Stimulated activated CD4-positive, alpha-beta T cell treated with anti-CD3 and anti-CD28 coated beads, Interleukin-15, amount 100 ng/mL, for 48 hours (primary cell): ENCODE results near the gene CFAP74.

Experiments used
- DNase-seq, 2 donors: peaks; one replicate each; pipeline ENCODE4 v3.0.0-alpha.2; 2020; ENCODE audit warnings: low read depth in 2 of 2

Gene CFAP74, protein sequence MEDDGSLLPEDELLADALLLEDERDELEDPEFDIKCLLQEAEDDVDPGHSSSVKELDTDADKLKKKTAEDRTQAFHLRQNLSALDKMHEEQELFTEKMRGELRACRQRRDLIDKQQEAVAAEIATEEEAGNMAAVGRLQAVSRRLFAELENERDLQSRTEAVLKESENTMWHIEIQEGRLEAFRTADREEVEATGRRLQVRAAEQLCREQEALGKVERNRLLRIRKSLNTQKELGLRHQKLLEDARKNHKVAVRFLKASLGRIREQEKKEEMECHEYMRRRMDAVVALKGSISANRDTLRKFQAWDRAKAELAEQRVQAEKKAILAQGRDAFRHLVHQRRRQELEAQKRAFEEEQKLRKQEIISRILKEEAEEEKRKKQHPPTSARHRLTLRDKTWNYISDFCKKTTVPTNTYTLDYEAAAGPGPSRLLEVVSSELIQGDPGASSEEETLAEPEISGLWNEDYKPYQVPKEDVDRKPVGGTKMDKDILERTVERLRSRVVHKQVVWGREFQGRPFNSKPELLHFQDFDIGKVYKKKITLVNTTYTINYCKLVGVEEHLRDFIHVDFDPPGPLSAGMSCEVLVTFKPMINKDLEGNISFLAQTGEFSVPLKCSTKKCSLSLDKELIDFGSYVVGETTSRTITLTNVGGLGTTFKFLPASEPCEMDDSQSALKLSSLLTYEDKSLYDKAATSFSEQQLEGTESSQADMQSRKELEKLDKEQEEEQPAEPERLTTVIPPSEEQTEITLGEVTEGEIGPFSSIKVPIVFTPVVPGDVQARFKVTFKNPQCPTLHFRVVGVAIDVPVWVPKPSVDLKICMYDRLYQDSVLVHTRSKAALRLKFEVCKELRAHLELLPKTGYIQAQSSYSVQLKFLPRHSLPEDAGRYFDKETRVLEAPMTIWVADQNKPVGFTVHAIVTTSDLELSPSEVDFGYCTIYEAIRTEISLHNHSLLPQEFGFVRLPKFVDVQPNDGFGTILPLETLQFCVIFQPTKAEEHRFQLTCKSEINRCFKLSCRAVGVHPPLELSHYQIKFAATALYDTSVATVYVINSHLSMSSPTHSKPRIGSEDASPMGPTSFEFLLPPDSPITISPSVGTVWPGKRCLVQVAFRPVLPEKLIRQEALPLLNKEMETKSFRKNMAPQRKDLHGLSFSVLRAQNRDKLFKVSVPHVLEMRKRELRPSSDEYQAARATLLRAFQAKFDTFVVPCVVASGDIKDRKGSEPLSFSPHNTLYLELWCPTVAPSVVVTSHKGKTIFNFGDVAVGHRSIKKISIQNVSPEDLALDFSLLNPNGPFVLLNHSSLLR (N-terminal part only)

DNA sequence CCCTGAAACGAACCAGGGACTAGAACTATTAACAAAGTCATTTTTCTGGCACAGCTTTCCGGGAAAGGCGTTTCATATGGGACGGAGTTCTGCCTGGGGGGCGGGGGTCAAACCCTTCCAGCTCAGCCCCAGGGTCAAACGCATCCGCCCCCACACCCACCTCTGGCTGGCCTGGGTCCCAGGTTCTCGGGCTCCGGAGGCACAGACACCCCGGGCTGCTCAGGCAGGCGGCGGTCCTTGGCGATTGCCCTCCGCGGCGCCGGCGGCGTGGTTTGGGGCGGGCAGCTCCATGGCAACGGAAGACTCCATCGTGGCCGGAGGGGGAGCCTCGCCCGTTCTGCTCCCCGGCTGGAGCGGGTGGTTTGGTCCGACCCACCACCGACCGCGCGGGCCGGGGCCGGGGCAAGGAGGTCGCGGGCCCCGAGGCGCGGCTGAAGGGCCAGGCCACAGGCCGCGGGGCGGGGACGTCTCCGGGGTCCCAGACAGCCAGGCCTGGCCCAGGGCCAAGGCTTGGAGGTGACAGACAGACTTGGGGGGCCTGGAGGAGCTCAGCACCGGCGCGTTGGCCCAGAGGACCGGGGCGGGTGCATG, at the start of gene CFAP74:
CFAP74 (minus strand) TSS at position 246 of the 591 bp plus-strand sequence. CDS start 12,830 bp downstream, outside the sequence.
- DNase-seq = peak; percentile 3 to 17

DNA sequence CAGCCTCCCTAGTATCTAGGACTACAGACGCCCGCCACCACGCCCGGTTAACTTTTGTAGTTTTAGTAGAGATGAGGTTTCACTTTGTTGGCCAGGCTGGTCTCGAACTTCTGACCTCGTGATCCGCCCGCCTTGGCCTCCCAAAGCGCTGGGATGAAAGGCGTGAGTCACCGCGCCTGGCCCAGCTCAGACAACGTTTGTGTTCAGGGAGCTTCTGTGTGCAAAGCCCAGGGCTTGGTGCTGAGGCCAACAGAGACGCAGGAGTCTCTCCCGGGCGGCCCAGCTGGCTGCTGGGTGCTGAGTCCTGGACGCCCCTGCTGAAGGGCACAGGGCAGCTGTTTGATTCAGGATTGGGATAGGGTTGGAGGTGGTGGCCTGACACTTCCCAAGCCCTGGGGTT, 49.6 kb upstream of the CFAP74 start:
- DNase-seq = no peak

DNA sequence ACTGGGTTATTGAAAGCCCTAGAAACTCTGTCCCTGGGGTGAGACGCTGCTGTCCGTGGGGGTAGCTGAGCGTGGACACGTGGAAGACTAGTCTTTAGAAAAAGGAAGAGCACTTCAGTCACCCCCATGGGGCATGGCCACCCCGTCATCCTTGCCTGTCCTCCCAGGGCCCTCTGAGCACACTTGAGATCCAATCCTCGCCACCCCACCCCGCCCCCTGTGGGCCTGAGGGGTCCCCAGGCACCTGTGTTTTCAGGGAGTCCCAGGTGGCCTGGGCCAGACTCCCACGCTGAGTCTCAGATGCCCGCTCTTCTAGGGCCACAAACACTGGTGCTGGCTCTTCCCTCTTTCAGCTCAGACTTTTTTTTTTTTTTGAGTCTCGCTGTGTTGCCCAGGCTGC, 49.2 kb upstream of the CFAP74 start:
- no peak for DNase-seq

DNA sequence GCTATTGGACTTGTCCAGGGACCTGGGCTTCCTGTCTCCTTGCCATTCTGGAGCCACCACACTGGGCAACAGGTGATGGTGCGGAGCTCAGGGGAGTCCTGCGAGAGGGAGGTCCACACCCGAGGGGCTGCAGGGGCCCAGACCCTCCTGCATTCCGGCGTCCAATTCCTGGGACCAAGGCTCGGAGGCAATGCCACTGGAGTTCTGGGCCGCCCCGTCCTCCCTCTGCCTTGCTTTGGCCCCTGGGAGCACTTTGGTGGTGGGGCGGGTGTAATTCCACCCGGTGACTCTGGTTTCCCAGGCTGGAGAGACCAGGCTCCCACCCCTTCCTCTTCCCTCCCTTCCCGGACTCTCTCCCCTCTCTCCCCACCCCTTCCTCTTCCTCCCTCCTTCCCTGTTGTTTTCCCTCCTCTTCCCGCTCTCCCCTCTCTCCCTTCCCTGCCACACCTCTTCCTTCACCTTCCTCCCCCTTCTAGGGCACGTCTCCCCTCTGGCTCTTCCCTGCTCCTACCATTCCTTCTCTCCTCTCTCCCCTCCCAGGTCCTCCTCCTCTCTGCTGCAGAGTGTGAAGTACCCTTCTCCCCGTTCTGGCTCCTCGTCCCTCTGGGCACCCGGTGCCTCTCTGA, 48.6 kb upstream of the CFAP74 start:
- DNase-seq = no peak

DNA sequence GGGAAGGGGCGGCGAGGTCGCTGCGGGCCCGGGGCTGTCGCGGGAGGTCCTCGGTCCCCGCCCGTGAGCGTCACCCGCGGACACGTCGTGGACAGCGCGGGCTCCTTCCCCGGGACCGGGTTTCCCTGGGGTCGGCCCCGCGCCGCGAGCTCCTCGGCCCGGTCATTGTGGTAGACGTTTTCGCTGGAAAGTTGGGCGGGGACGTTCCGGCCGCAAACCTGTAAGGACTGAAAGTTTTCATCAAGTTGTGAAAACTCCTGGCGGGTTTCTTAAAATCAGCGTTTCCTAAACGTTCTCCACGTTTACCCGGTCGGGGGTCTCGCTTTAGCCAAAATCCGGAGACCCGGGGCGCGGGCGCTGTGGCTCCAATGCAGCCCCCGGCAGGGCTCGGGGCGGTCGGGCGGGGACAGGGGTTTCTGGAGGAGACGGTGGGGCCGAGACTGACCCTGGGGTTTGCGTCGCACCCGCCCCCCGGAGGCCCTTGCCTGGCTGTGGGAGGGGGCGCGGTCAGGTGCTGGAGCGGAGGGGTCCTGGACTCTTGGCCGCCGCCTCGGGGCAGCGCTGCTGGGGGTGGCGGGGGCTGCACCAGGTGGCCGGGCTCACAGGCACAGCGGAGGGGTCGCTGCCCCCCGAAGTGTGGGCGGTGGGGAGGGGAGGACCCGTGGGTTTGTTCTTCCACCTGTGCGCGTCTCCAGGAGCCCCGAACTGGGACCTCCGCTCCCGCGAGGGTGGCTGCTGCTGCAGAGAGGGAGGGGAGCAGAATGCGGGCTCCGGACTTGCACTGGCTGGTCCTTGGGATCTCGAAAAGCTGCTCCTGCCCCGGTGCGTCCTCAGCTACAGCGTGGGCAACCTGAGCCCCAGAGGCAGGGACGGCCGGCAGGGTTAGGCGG, 47.5 kb upstream of the CFAP74 start:
- DNase-seq = no peak

DNA sequence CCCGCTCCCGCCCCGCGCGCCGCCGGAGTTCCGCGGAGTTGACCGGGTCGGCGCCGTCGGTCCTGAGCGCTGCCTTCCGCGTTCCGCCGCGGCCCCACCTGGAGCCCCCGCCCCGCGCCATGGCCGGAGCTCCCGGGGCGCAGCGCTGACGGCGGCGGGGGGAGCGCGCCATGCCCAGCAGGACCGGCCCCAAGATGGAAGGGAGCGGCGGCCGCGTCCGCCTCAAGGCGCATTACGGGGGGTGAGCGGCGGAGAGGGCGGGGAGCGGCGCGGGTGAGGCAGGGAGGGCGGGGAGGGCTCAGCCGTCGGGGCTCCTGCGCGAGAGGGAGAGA, 46.8 kb upstream of the CFAP74 start:
- no peak for DNase-seq

DNA sequence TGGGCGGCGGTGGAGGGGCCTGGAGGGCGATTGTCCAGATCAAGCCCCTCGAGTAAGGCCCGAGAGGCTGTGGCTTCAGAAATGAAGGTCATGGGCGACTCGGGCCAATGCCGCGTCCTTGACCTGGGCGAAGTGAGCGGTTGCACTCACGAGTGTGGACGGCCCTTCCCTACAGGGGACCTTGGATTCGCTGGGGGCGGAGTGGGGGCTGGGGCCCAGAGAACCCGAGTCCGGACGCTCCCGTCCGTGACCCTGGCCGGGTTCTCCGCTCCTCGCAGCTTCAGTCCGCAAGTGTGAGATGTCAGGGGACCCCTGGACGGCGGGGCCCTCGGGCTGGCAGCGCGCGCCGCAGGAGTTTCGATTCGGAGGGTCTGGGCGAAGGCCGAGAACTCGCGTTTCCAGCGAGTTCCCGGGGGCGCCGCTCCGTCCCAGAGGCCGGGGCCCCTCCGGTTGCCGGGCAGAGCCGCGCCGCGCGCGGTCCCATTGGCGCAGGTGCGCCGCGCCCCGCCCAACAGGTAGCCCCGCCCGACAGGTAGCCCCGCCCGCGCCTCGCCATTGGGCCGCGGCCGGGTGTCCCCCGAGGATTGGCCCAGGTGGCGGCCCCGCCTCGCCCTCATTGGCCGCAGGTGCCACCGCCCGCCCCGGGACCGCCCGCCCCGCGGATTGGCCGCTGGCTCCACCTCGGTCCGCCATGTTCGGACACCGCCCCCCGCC, 46.3 kb upstream of the CFAP74 start, which contains the start of gene PRKCZ:
PRKCZ (plus strand) TSS at position 694 of the 714 bp plus-strand sequence. CDS start 220 bp downstream, outside the sequence.
- DNase-seq = peak; percentile 80 to 92

DNA sequence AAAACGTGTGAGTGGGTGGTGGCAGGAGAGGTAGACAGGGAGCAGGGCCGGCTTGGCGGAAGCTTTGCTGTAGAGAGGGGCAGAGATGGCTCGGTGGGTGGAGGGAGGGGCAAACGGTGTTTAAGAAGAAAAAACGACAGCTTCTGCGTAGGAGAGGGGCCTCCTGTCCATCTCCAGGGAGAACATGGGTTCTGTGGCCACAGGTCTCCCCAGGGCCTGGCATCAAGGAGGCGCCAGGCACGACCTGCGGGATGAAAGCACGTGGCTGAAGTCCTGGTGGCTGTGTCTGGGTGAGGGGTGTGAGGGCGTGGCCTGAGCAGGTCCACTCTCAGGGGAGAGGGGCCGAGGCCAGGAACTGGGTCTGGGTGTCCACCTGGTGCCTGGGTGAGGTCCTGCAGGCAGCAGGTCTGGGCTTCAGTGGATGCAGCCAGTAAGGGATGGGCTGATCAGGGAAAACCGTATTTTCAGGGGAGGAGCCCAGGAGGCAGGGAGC, 45.7 kb upstream of the CFAP74 start:
- no peak for DNase-seq

DNA sequence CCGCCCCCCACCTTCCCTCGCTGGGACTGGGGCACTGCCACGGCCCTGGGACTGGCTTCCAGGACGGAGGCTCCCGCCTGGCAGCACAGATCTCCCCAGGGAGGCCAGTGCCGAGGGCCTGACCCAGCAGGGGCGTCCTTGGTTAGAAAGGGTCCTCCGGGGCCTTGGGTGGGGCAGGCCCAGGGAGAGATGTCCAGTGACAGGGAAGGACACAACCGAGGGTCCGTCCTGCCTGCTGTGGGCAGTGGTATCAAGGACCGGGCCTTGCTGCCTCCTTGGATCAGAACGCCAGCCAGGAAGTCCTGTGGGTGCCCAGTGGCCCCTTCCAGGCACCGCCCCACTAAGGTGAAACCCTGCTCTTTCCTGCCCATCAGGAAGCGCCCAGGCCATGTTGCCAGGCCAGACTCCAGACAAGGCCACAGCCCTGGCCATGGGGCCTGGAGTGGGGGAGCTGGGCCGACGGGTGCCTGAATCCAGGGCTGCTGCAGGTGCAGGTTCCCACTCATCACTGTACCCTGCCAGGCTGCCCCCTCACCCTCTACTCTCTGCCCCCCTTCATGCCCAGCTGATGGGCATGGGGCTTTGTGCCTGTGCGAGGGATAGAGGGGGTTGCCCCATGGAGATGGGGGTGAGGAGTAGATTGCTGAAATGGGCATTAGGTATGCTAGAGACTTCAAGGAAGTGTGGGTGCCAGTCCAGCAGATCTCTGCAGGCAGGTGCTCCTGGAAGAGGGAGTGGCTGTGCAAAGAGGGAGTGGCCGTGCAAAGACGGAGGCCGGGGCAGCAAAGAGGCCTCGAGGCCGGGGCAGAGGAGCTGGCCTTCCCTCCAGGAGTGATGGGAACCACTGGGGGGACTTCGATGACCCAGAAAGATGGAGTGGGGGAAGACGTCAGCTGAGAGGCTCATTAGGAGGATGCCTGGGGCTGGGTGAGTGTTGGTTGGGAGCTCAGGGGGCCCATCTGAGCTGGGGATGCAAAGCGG, 44.5 kb upstream of the CFAP74 start:
- DNase-seq = no peak

DNA sequence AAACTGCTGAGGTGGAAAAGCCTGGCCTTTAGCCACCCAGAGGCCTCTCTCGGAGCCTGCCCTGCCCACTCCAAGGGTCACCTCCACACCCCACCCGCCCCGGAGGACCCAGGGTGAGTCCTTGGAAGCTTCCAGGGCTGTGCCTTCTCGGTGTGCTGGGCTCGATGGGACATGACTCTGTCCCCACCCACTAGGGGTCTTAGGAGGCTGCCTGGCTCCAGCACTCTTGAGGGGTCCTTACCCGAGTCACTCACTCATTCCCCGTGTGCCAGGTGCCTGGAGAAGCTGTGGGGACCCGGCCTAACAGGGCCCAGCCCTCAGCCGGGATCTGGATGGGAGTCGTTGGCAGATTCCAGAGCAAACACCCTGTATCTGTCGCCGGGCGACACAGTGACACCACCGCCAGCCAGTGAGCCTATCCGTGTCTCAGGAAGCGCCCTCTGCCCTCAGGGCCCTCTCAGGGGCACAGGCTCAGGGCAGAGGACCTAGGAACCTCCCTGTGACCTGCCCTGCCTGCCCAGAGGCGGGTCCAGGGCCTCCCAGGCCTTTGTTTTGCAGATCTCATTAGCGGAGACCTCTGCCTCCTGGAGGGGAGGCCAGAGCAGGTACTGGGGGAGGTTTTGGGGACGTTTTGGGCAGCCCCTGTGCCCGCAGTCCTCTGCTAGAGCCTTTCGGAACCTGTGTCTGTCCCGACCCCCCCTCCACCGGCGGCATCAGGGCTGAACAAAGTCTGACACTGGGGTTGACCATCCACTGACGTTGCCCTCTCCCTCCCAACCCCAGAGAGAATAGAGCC, 43.6 kb upstream of the CFAP74 start:
- no peak for DNase-seq

DNA sequence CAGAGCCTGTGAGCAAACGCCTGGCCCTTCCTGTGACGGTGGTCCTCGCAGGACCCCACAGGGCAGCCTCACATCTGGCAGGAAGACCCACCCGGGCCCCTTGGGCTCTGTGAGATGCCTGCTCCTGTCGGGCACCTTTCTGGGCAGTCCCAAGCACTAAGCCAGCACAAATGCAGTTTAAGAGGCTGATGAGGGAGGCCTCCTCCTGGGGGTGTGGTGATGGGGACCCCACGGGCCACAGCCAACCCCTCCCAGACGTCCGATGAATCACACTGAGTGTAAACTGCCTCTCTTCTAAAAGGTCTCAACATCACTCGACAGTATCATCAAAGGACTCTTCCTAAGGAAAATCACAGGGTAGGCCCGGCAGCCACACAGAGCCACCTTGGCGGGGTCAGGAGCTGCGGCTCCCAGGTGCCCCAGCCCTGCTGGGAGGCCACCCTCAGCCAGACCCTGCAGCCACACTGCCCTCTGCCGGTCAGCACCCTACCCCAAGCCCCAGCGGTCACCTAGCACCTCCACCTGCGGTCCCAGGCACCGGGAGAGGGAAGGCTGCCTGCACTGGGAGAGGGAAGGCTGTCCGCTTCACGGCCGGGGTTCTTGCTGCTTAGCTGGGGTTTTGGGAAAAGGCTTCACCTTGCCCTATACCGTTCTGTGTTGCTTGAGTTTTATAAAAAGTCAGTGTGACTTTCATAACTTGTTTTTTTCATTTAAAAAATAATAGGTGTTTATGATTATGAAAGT, 42.8 kb upstream of the CFAP74 start:
- peak in 1 of 2 donors; percentile 53 for DNase-seq

DNA sequence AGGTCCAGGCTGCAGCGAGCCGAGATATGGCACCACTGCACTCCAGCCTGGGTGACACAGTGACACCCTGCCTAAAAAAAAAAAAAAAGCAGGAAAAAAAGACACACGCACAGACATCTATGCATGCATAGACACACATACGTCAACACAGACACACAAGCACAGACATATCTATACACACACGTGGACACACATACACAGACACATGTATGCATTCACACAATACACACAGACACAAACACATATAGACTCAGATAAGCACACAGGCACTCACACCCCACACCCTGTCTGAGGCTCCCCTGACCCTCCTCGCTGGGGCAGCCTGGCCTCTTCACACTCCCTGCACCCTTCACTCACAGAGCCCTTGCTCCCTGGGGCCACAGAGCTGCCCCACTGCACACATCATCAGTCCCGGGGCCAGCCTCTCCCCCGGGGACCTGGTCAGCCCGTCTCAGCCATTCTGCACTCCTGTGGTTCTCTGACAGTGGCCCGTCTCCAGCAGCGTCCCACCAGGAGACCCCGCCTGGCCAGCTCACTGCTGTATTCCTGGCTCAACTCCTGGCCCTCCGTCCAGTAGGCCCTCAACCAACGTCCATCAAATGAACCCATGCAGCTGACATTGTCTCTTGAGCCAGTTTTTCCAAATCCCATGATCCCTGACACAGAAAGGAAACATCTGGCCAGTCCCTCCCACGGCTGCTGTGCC, 42.0 kb upstream of the CFAP74 start:
- DNase-seq = no peak

DNA sequence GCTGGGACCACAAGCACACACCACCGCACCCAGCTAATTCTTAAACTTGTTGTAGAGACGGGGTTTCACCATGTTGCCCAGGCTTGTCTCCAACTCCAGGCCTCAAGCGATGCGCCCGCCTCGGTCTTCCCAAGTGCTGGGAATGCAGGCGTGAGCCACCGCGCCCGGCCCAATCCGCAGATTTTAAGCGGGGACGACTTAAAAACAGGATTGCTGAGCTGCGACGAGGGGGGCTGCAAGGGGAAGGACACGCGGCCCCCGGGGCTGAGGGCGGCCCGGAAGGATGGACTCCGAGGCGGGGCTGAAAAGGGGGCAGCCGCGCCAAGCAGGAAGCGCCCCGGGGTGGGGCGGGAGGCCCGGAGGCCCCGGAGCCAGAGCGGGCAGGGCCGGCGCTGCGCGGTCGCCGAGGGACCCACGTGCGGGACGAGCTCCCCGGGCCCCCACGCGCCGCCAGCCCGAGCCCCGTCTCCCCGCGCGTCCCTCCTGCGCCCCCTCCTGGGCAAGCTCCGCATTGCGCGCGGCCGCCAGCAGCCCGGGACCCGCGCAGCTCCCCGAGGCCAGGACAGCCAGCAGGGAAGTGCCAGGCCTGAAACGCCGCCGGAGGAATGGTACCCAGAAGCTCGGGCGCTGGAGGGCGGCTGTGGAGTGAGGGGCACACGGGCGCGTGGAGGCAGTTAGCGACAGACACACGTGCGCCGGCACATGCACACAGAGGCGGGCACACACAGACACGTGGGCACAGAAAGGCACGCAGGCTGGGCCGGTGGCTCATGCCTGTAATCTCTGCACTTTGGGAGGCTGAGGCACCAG, 41.1 kb upstream of the CFAP74 start:
- peak; percentile 53 to 78 for DNase-seq

DNA sequence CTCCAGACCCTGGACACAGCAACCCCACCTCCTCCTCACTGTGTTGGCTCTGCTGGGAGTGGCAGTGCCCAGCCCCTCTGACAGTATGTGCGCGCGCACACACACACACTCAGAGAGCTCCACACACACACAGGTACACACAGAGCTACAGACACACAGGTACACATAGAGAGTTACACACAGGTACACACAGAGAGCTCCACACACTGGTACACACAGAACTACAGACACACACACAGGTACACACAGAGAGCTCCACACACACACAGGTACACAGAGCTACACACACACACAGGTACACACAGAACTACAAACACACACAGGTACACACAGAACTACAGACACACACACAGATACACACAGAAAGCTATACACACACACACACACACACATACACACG, 40.3 kb upstream of the CFAP74 start:
- DNase-seq = no peak
